Measurements from ENCODE around the gene SLC25A10.

Gene SLC25A10

GRCh38 chr17:81682565-81683207 is 29.4 kb upstream of the SLC25A10 start:
- H3K36me3 Mint-ChIP-seq (ENCODE audit: low read depth): peaks cover 69% of the 10 kb centered on the region

GRCh38 chr17:81683208-81683583 is 28.9 kb upstream of the SLC25A10 start:
- H3K27me3 Mint-ChIP-seq: no peaks in the 10 kb centered on the region
- H3K27ac Mint-ChIP-seq: peak overlapping the region; percentile 96
- H3K4me1 Mint-ChIP-seq (ENCODE audit: low read depth): peaks cover 46% of the 10 kb centered on the region
- peaks cover 72% of the 10 kb centered on the region for H3K36me3 Mint-ChIP-seq (ENCODE audit: low read depth)
- H3K9me3 Mint-ChIP-seq: no peaks in the 10 kb centered on the region
- peak overlapping the region; percentile 93 for H3K4me3 Mint-ChIP-seq
- no peak for DNase-seq

More at GRCh38 chr17:81682565-81683207, 29.4 kb upstream of the SLC25A10 start:
- peaks cover 46% of the 10 kb centered on the region for H3K4me1 Mint-ChIP-seq (ENCODE audit: low read depth)
- H3K27ac Mint-ChIP-seq: peak overlapping the region; percentile 96
- no peaks in the 10 kb centered on the region for H3K9me3 Mint-ChIP-seq
- peak overlapping the region; percentile 93 for H3K4me3 Mint-ChIP-seq
- no peak for DNase-seq
- H3K27me3 Mint-ChIP-seq: no peaks in the 10 kb centered on the region

- peaks cover 48% of the 10 kb centered on the region for H3K4me1 Mint-ChIP-seq (ENCODE audit: low read depth)
- no peaks in the 10 kb centered on the region for H3K9me3 Mint-ChIP-seq
- H3K27ac Mint-ChIP-seq: peak within 1 kb of the TSS; percentile 96
- H3K27me3 Mint-ChIP-seq: no peaks in the 10 kb centered on the region
- DNase-seq: peak; percentile 98
- peaks cover 78% of the 10 kb centered on the region for H3K36me3 Mint-ChIP-seq (ENCODE audit: low read depth)
- H3K4me3 Mint-ChIP-seq: peak within 1 kb of the TSS; percentile 93
Observed at GRCh38 chr17:81683584-81684441, 28.3 kb upstream of the SLC25A10 start, which contains the start of the genes ARL16 and HGS. Gene ARL16, minus strand, starts transcription at chr17:81683797. Its CDS starts 44 bp downstream, at chr17:81683753. Gene HGS, plus strand, starts transcription at chr17:81684011. Its CDS starts 56 bp downstream, at chr17:81684067.

- H3K9me3 Mint-ChIP-seq: no peaks in the 10 kb centered on the region
- H3K4me1 Mint-ChIP-seq (ENCODE audit: low read depth): peaks cover 50% of the 10 kb centered on the region
- DNase-seq: no peak
- H3K27me3 Mint-ChIP-seq: no peaks in the 10 kb centered on the region
- peak overlapping the region; percentile 92 for H3K27ac Mint-ChIP-seq
- peak overlapping the region; percentile 93 for H3K4me3 Mint-ChIP-seq
- peaks cover 82% of the 10 kb centered on the region for H3K36me3 Mint-ChIP-seq (ENCODE audit: low read depth)
Observed at GRCh38 chr17:81684442-81684911, 27.6 kb upstream of the SLC25A10 start.

- Mint-ChIP-seq H3K27me3 (no peaks in the 10 kb centered on the region), H3K9me3 (no peaks in the 10 kb centered on the region), H3K36me3 (ENCODE audit: low read depth) (peaks cover 85% of the 10 kb centered on the region), H3K27ac (peak overlapping the region; percentile 92), H3K4me3 (peak overlapping the region; percentile 93), H3K4me1 (ENCODE audit: low read depth) (peaks cover 52% of the 10 kb centered on the region)
- DNase-seq: peak; percentile 64
Observed at GRCh38 chr17:81685108-81685507, 27.0 kb upstream of the SLC25A10 start.

GRCh38 chr17:81686614-81687013 is 25.5 kb upstream of the SLC25A10 start:
- peaks cover 49% of the 10 kb centered on the region for H3K4me1 Mint-ChIP-seq (ENCODE audit: low read depth)
- no peaks in the 10 kb centered on the region for H3K27me3 Mint-ChIP-seq
- DNase-seq: no peak
- H3K4me3 Mint-ChIP-seq: no peak overlapping the region
- H3K27ac Mint-ChIP-seq: peak overlapping the region; percentile 92
- no peaks in the 10 kb centered on the region for H3K9me3 Mint-ChIP-seq
- H3K36me3 Mint-ChIP-seq (ENCODE audit: low read depth): peaks cover 91% of the 10 kb centered on the region

GRCh38 chr17:81687770-81688541 is 24.1 kb upstream of the SLC25A10 start:
- peak overlapping the region; percentile 62 for H3K27ac Mint-ChIP-seq
- peaks cover 90% of the 10 kb centered on the region for H3K36me3 Mint-ChIP-seq (ENCODE audit: low read depth)
- peaks cover 37% of the 10 kb centered on the region for H3K4me1 Mint-ChIP-seq (ENCODE audit: low read depth)

GRCh38 chr17:81688616-81689015 is 23.5 kb upstream of the SLC25A10 start:
- H3K27ac Mint-ChIP-seq: no peak overlapping the region
- no peaks in the 10 kb centered on the region for H3K9me3 Mint-ChIP-seq
- no peak for DNase-seq
- peaks cover 36% of the 10 kb centered on the region for H3K4me1 Mint-ChIP-seq (ENCODE audit: low read depth)
- H3K4me3 Mint-ChIP-seq: no peak overlapping the region
- H3K27me3 Mint-ChIP-seq: no peaks in the 10 kb centered on the region
- H3K36me3 Mint-ChIP-seq (ENCODE audit: low read depth): peaks cover 92% of the 10 kb centered on the region

More at GRCh38 chr17:81687770-81688541, 24.1 kb upstream of the SLC25A10 start:
- no peak for DNase-seq
- H3K9me3 Mint-ChIP-seq: no peaks in the 10 kb centered on the region
- no peaks in the 10 kb centered on the region for H3K27me3 Mint-ChIP-seq
- no peak overlapping the region for H3K4me3 Mint-ChIP-seq

GRCh38 chr17:81690066-81690465 is 22.0 kb upstream of the SLC25A10 start:
- DNase-seq: no peak
- Mint-ChIP-seq H3K4me1 (ENCODE audit: low read depth) (peaks cover 28% of the 10 kb centered on the region), H3K36me3 (ENCODE audit: low read depth) (peaks cover 96% of the 10 kb centered on the region)

GRCh38 chr17:81690549-81690948 is 21.5 kb upstream of the SLC25A10 start:
- H3K4me1 Mint-ChIP-seq (ENCODE audit: low read depth): peaks cover 23% of the 10 kb centered on the region
- DNase-seq: no peak
- peaks cover 96% of the 10 kb centered on the region for H3K36me3 Mint-ChIP-seq (ENCODE audit: low read depth)
- no peaks in the 10 kb centered on the region for H3K27me3 Mint-ChIP-seq
- no peak overlapping the region for H3K4me3 Mint-ChIP-seq
- no peaks in the 10 kb centered on the region for H3K9me3 Mint-ChIP-seq
- no peak overlapping the region for H3K27ac Mint-ChIP-seq

More at GRCh38 chr17:81690066-81690465, 22.0 kb upstream of the SLC25A10 start:
- H3K9me3 Mint-ChIP-seq: no peaks in the 10 kb centered on the region
- peak overlapping the region; percentile 22 for H3K27ac Mint-ChIP-seq
- no peaks in the 10 kb centered on the region for H3K27me3 Mint-ChIP-seq
- H3K4me3 Mint-ChIP-seq: no peak overlapping the region

- peaks cover 96% of the 10 kb centered on the region for H3K36me3 Mint-ChIP-seq (ENCODE audit: low read depth)
- peaks cover 18% of the 10 kb centered on the region for H3K4me1 Mint-ChIP-seq (ENCODE audit: low read depth)
- H3K9me3 Mint-ChIP-seq: no peaks in the 10 kb centered on the region
- no peak for DNase-seq
- H3K27me3 Mint-ChIP-seq: no peaks in the 10 kb centered on the region
- H3K27ac Mint-ChIP-seq: peak overlapping the region; percentile 22
- no peak overlapping the region for H3K4me3 Mint-ChIP-seq
Observed at GRCh38 chr17:81691196-81691595, 20.9 kb upstream of the SLC25A10 start.

GRCh38 chr17:81691608-81692007 is 20.5 kb upstream of the SLC25A10 start:
- no peak overlapping the region for H3K27ac Mint-ChIP-seq
- H3K27me3 Mint-ChIP-seq: no peaks in the 10 kb centered on the region
- peaks cover 96% of the 10 kb centered on the region for H3K36me3 Mint-ChIP-seq (ENCODE audit: low read depth)
- DNase-seq: no peak
- H3K9me3 Mint-ChIP-seq: no peaks in the 10 kb centered on the region
- peaks cover 15% of the 10 kb centered on the region for H3K4me1 Mint-ChIP-seq (ENCODE audit: low read depth)
- no peak overlapping the region for H3K4me3 Mint-ChIP-seq

GRCh38 chr17:81693509-81694210 is 18.4 kb upstream of the SLC25A10 start:
- Mint-ChIP-seq H3K27ac (no peak overlapping the region), H3K36me3 (ENCODE audit: low read depth) (peaks cover 97% of the 10 kb centered on the region), H3K4me1 (ENCODE audit: low read depth) (peaks cover 7% of the 10 kb centered on the region)

GRCh38 chr17:81694810-81695209 is 17.3 kb upstream of the SLC25A10 start:
- H3K4me3 Mint-ChIP-seq: no peak overlapping the region
- peaks cover 96% of the 10 kb centered on the region for H3K36me3 Mint-ChIP-seq (ENCODE audit: low read depth)
- H3K27me3 Mint-ChIP-seq: no peaks in the 10 kb centered on the region
- no peak overlapping the region for H3K27ac Mint-ChIP-seq
- no peaks in the 10 kb centered on the region for H3K9me3 Mint-ChIP-seq
- no peak for DNase-seq
- no peaks in the 10 kb centered on the region for H3K4me1 Mint-ChIP-seq (ENCODE audit: low read depth)

More at GRCh38 chr17:81693509-81694210, 18.4 kb upstream of the SLC25A10 start:
- Mint-ChIP-seq H3K27me3 (no peaks in the 10 kb centered on the region), H3K9me3 (no peaks in the 10 kb centered on the region), H3K4me3 (no peak overlapping the region)
- no peak for DNase-seq
